LHCN-M2 (cell line): ENCODE results near the gene DECR2. TPM values are rescaled to one million over a fixed set of nuclear protein-coding genes. Genes with fewer than 3 reads are reported as not detected.
"Not testable (repeated sequence)": the region's sequence is repeated elsewhere in the genome, so short reads cannot be mapped to it uniquely, and the experiment has no call there.

Experiments
- DNase-seq: peaks from one replicate; pipeline ENCODE4 v3.0.0-alpha.2; 2012; ENCODE audit warnings: low read depth
- total RNA-seq: library from RNA; depleted of rRNA; stranded (reverse); fragments of >200 nt; gene quantifications from 2 replicates; pipeline ENCODE4 v1.2.3, GENCODE V29; 2014

The DECR2 gene
- total RNA-seq, 1 experiment from 2014 or later = 22.6 TPM

GRCh38 chr16:366476-366875, 35.2 kb upstream of the DECR2 start:
- no peak for DNase-seq

- no peak for DNase-seq
Observed at GRCh38 chr16:367333-367903, 34.3 kb upstream of the DECR2 start.

- DNase-seq = no peak
Observed at GRCh38 chr16:368388-369158, 33.1 kb upstream of the DECR2 start.

- DNase-seq = no peak
Observed at GRCh38 chr16:369275-369865, 32.3 kb upstream of the DECR2 start.

GRCh38 chr16:369866-370436, 31.7 kb upstream of the DECR2 start:
- no peak for DNase-seq

- peak; percentile 91 for DNase-seq
Observed at GRCh38 chr16:370443-370842, 31.2 kb upstream of the DECR2 start, which contains the start of gene MRPL28. Gene MRPL28 (minus strand): TSS chr16:370538. CDS start chr16:370218, 320 bp downstream.

GRCh38 chr16:370979-371514, 30.6 kb upstream of the DECR2 start:
- DNase-seq = no peak

GRCh38 chr16:371515-372301, 30.0 kb upstream of the DECR2 start:
- no peak for DNase-seq

GRCh38 chr16:372302-372983, 29.2 kb upstream of the DECR2 start:
- no peak for DNase-seq

GRCh38 chr16:373020-373598, 28.6 kb upstream of the DECR2 start:
- no peak for DNase-seq

- DNase-seq = no peak
Observed at GRCh38 chr16:373848-374615, 27.7 kb upstream of the DECR2 start.

- no peak for DNase-seq
Observed at GRCh38 chr16:374616-374926, 27.1 kb upstream of the DECR2 start.

GRCh38 chr16:375212-375611, 26.5 kb upstream of the DECR2 start:
- DNase-seq = no peak

- DNase-seq = no peak
Observed at GRCh38 chr16:375927-376816, 25.5 kb upstream of the DECR2 start.

- DNase-seq = no peak
Observed at GRCh38 chr16:376817-377418, 24.8 kb upstream of the DECR2 start.

GRCh38 chr16:377419-377951, 24.2 kb upstream of the DECR2 start:
- no peak for DNase-seq

- DNase-seq = not testable (repeated sequence)
Observed at GRCh38 chr16:378113-378820, 23.4 kb upstream of the DECR2 start.

GRCh38 chr16:378821-379182, 22.9 kb upstream of the DECR2 start:
- DNase-seq = no peak
